Ectodermal cell (in vitro differentiated cells): ENCODE results near the gene HTR4.

ENCODE experiments used
- H3K27ac ChIP-seq: 2 replicates; pipeline ENCODE4 v1.7.0; 2013; ENCODE audit warnings: mild to moderate bottlenecking, low read depth, low read length; ENCODE audit not compliant: insufficient read depth, poor library complexity, severe bottlenecking
- H3K27me3 ChIP-seq: 2 replicates; pipeline ENCODE4 v1.7.0; 2013; ENCODE audit warnings: mild to moderate bottlenecking, low read length; ENCODE audit not compliant: insufficient read depth, control insufficient read depth, poor library complexity, severe bottlenecking
- H3K36me3 ChIP-seq: one replicate; pipeline ENCODE4 v1.7.0; 2013; ENCODE audit warnings: low read length; ENCODE audit not compliant: control insufficient read depth, insufficient read depth
- H3K4me1 ChIP-seq: one replicate; pipeline ENCODE4 v1.7.0; 2013; ENCODE audit warnings: low read length; ENCODE audit not compliant: control insufficient read depth, insufficient read depth
- H3K4me3 ChIP-seq: 2 replicates; pipeline ENCODE4 v1.7.0; 2013; ENCODE audit warnings: low read depth, low read length, control low read depth; ENCODE audit not compliant: insufficient read depth
- H3K9me3 ChIP-seq: 2 replicates; pipeline ENCODE4 v1.7.0; 2013; ENCODE audit warnings: mild to moderate bottlenecking, low read length, moderate library complexity; ENCODE audit not compliant: control insufficient read depth
- WGBS, 2 experiments: methylation state at CpG; one replicate each; pipeline ENCODE4 v1.1.7; 2013; ENCODE audit warnings: missing lambda C conversion rate in 2 of 2; 5-methylcytosine and 5-hydroxymethylcytosine counted together

HTR4 gene

DNA sequence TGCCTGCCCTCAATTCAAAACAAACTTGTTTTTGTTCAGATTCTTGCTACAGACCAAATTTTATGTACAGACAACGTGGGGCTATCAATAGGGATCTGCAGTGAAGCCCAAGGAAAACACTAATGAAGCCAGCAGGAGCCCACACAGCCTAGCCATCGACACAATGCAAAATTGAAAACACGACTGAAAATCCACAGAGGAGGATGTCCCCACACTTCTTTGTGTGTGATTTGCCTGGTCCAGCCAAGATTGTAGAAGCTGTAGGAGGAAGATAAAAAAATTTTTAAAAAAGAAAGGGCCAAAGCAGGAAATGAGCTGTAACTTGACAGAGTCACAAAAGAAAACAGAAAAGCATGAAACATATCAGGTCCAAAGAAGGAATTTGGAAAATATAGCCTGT, 34.8 kb downstream of the HTR4 start:
- WGBS, 2 experiments = 86 to 87% methylated on average over 3 of the region's 3 CpGs
- Histone ChIP-seq H3K9me3 (no peaks in the 10 kb centered on the region), H3K27me3 (no peaks in the 10 kb centered on the region), H3K27ac (no peak overlapping the region), H3K4me1 (no peaks in the 10 kb centered on the region), H3K36me3 (no peaks in the 10 kb centered on the region), H3K4me3 (no peak overlapping the region)

DNA sequence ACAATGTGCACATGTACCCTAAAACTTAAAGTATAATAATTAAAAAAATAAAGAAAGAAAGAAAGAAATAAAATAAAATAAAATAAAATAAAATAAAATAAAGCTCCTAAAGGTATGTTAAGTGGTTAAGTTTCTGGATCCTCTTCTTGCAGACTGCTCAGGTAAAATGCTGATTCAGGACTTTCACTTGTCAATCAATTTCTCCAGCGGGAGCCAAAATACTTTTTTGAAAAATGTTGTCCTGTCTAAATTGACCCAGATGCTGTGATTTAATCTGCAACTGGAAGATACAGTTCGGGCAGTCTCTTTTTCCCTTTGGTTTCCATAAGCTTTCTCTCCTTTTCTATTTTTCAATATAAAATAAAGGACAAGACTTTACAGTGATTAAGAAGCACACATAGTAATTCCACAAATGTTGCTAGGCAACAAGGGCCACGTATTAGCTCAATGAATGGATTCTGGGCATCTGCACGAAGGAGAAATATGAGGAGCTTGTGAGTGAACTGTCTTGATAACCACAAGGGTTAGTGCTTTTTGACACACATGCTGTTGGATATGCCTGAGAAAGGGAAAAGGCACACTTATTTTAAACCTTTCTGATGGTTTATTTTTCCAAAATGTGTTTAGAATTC, 38.6 kb downstream of the HTR4 start:
- no peaks in the 10 kb centered on the region for H3K4me1 ChIP-seq
- H3K36me3 ChIP-seq = no peaks in the 10 kb centered on the region
- no peaks in the 10 kb centered on the region for H3K9me3 ChIP-seq
- WGBS, 2 experiments = 87 to 89% methylated on average over 4 of the region's 4 CpGs
- H3K27me3 ChIP-seq = no peaks in the 10 kb centered on the region
- no peak overlapping the region for H3K27ac ChIP-seq
- no peak overlapping the region for H3K4me3 ChIP-seq

DNA sequence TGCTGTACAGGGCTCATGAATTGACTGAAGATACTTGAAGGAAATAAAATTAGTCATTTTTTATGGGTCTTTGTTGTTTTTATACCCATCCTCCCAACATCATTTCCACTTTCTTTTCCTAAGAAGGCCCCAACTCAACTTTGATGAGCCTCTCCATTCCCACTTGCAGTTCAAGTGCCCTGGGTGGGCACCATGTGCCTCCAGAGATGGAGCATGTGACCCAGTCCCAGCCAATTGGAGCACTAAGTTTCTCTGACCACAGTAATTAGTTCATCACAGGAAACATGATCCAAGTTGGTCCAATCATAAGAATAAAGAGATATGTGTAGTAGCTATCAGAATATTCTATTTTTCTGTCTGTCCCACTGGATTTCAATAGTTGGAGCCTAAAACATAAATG, 46.9 kb downstream of the HTR4 start:
- H3K9me3 ChIP-seq = no peaks in the 10 kb centered on the region
- no peaks in the 10 kb centered on the region for H3K27me3 ChIP-seq
- H3K4me1 ChIP-seq = no peaks in the 10 kb centered on the region
- H3K36me3 ChIP-seq = no peaks in the 10 kb centered on the region
- H3K27ac ChIP-seq = no peak overlapping the region
- no peak overlapping the region for H3K4me3 ChIP-seq

DNA sequence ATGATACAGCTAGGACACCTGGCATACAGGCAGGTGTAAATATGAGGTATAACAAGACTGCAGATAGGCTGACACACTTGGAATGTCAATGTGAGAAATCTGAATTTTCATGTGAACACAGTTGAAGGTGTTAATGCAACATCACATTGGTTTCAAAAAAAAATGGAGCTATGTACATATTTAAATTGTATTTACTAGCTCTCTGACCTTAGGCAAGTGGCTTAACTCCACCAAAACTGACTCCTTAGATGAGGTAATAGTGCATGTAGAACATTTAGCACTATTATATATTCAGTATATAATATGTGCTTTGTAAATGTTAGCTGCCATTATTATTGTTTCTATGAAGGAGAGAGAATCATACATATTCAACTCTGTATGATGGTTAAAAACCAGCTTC, 48.0 kb downstream of the HTR4 start:
- no peak overlapping the region for H3K4me3 ChIP-seq
- H3K27ac ChIP-seq = no peak overlapping the region
- H3K4me1 ChIP-seq = no peaks in the 10 kb centered on the region
- no peaks in the 10 kb centered on the region for H3K27me3 ChIP-seq
- H3K9me3 ChIP-seq = no peaks in the 10 kb centered on the region
- H3K36me3 ChIP-seq = no peaks in the 10 kb centered on the region

DNA sequence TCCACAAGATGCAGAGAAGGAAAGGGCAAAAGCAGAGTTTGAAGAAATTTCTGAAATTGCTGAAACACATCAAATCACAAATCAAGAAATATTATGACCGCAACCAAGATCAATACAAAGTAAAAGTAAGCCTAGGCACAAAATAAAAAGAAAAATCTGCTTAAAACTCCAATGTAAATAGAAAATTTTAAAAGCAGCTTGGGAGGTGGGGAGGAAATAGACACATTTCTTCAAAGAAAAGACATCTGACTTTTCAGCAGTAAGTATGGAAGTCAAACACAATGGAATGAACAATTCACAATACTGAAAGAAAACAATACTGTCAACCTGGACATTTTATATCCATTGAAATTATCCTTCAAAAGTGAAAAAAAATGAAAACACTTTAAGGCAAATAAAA, 55.1 kb downstream of the HTR4 start:
- H3K4me3 ChIP-seq = no peak overlapping the region
- no peaks in the 10 kb centered on the region for H3K9me3 ChIP-seq
- no peaks in the 10 kb centered on the region for H3K27me3 ChIP-seq
- WGBS, 2 experiments = 100% methylated on average over 1 of the region's 1 CpG; no CpG with 5 or more reads in 1 of the 2 experiments
- no peaks in the 10 kb centered on the region for H3K4me1 ChIP-seq
- H3K27ac ChIP-seq = no peak overlapping the region
- no peaks in the 10 kb centered on the region for H3K36me3 ChIP-seq

DNA sequence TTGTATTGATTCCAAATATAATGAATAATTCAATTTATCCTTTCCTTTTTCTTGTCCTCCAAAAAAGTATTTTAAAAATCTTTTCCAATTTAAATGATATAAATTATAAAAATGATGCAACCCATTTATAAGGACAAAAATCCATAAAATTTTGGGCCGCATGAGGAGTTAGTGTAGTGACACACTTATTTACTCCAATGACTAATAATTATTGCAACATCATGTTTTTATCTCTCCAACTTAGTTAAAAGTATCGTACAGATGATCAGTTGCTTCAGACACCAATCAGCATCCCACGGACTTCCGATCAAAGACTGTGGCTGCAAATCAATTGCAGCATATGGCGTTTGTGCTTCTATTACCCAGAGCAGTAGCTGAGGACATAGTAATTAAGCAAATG, 58.6 kb downstream of the HTR4 start:
- 95 to 97% methylated on average over 5 of the region's 5 CpGs for WGBS, 2 experiments
- Histone ChIP-seq H3K36me3 (no peaks in the 10 kb centered on the region), H3K27me3 (no peaks in the 10 kb centered on the region), H3K9me3 (no peaks in the 10 kb centered on the region), H3K4me1 (no peaks in the 10 kb centered on the region), H3K27ac (no peak overlapping the region), H3K4me3 (no peak overlapping the region)

DNA sequence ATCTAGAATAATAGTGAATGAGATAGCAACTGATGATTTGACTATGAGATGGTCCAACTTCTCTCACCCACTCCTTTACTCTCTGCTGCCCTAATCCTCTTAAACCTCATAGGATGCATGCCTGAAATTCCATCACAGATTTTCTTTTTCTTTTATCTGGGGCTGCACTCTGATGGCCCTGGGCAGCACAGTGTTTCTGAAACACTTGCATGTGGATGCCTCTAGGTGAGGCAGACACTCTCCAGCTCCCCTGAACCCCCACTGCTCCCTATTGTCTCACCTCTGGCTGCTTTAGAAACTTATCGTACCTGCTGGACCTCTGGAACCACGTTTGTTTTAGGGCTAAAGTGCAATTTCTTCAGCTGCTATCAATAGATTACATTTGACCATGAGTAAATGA, 67.5 kb downstream of the HTR4 start:
- H3K27me3 ChIP-seq = no peaks in the 10 kb centered on the region
- no peaks in the 10 kb centered on the region for H3K9me3 ChIP-seq
- H3K4me1 ChIP-seq = peaks cover 3% of the 10 kb centered on the region
- no peak overlapping the region for H3K27ac ChIP-seq
- WGBS, 2 experiments = 46 to 57% methylated on average over 2 of the region's 2 CpGs
- no peak overlapping the region for H3K4me3 ChIP-seq
- H3K36me3 ChIP-seq = no peaks in the 10 kb centered on the region

DNA sequence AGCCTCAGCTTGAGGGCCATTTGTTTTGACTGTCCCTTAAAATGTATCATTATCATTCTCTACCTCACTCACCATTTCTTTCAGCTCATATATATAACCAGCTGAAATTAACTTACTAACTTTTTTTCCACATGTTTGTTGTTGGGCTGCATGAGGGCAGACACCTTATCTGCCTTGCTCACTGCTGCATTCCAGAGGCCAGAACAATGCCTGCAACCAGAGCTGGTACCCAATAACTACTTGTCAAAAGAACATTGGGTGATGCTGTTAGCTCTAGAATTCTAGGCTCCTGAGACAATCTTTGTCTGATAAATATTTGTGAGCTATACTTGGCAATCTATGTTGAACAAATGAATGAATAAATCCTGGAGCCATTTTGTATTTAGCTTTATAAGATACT, 68.3 kb downstream of the HTR4 start:
- Histone ChIP-seq H3K4me3 (no peak overlapping the region), H3K9me3 (no peaks in the 10 kb centered on the region), H3K36me3 (no peaks in the 10 kb centered on the region), H3K27me3 (no peaks in the 10 kb centered on the region), H3K27ac (no peak overlapping the region), H3K4me1 (peaks cover 3% of the 10 kb centered on the region)

DNA sequence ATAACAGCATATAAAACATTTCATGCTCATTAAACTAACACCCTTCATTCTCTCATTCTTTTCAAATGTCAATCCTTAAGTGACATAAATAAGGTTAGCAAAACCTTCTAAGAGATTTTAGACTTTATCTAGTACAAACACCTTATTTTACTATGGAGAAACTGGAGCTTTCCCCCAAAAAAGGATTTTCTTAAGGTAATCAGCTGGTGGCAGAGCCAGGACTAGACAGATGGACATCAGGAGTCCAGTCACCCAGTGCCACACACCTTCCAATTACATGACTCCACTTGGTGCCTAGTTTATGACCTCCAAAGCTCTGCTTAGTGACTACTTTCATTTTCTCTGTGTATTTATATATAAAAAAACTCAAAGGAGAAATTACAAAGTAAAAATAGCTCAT, 70.2 kb downstream of the HTR4 start:
- Histone ChIP-seq H3K4me3 (no peak overlapping the region), H3K9me3 (peaks cover 3% of the 10 kb centered on the region), H3K27ac (no peak overlapping the region), H3K27me3 (no peaks in the 10 kb centered on the region), H3K4me1 (peaks cover 3% of the 10 kb centered on the region), H3K36me3 (no peaks in the 10 kb centered on the region)

DNA sequence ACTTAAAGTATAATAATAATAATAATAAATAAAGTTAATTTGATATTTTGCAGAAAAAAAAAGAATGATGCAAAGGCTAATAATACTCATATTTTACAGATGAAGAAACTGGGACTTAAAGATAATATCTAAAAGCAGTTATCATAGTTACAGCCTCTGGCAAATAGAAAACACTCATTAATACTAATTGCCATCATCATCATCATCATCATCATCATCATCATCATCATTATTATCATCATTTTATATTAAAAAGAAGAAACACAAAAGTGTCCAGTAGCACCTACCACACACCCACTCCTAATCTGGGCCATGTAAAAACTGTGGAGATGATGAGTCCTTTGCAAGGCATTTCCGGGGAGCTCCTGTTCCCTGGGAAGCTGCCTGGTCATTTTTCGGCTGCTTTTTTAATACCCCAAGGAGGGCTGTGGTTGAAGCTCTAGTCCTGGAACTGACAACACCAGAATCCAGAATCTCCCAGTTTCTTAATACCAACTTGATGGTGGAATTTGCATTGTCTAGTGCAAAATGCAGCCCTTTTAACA, 70.8 kb downstream of the HTR4 start:
- WGBS, 2 experiments = 88 to 89% methylated on average over 2 of the region's 2 CpGs
- Histone ChIP-seq H3K36me3 (no peaks in the 10 kb centered on the region), H3K4me3 (no peak overlapping the region)

DNA sequence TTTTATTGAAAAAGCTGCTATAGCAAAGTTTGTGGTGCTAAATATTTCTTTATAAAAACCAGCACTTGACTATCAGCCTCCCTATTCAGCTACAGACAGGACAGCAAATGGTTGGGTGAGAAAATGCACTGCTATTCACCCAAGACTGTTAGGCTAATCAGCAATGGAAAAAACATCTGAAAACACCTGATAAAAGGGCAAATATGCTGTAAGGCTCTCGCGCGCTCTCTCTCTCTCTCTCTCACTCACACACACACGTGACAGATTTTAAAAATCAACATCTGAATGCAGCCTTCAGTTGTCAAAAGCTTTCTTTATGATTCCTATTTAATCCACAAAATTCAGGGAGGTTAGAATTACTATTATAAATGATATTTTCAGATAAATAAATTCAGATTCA, 80.2 kb downstream of the HTR4 start:
- Histone ChIP-seq H3K4me1 (no peaks in the 10 kb centered on the region), H3K27ac (no peak overlapping the region), H3K9me3 (no peaks in the 10 kb centered on the region), H3K4me3 (no peak overlapping the region), H3K36me3 (no peaks in the 10 kb centered on the region), H3K27me3 (no peaks in the 10 kb centered on the region)
- 80 to 83% methylated on average over 4 of the region's 4 CpGs for WGBS, 2 experiments

More for the DNA sequence above, 70.8 kb downstream of the HTR4 start:
- Histone ChIP-seq H3K9me3 (peaks cover 3% of the 10 kb centered on the region), H3K4me1 (peaks cover 3% of the 10 kb centered on the region), H3K27ac (no peak overlapping the region), H3K27me3 (no peaks in the 10 kb centered on the region)
